ENCODE data around the gene IBTK. TPM values are rescaled to one million over a fixed set of nuclear protein-coding genes. Genes with fewer than 3 reads are reported as not detected.

IBTK gene
- total RNA-seq, 1 experiment from 2014 or later, result 24.1 TPM

- CTCF ChIA-PET, result no interaction called here
- POLR2A ChIA-PET, result no interaction called here
- H3K9me3 Mint-ChIP-seq, result peaks cover 6% of the 10 kb centered on the region; the same call in 1 of the 2 replicates
These were observed 10.5 kb downstream of the IBTK start for GRCh38 chr6:82237013-82237412.

GRCh38 chr6:82227770-82228169, 19.8 kb downstream of the IBTK start:
- H3K36me3 Mint-ChIP-seq, result peaks cover 47% of the 10 kb centered on the region
- ChIA-PET CTCF (no interaction called here), POLR2A (no interaction called here)
- no peaks in the 10 kb centered on the region for H3K9me3 Mint-ChIP-seq
- TF ChIP-seq NR3C1 (CRISPR knock-in tag; conservative IDR thresholded peaks at IDR 0.05; ENCODE audit: low read depth) (no peak), KAT7 (CRISPR knock-in tag; IDR thresholded peaks at IDR 0.05; ENCODE audit: borderline replicate concordance) (no peak), AR (CRISPR knock-in tag; IDR thresholded peaks at IDR 0.05) (no peak), CTCF (IDR thresholded peaks at IDR 0.05) (no peak), TCF7 (CRISPR knock-in tag; IDR thresholded peaks at IDR 0.05; ENCODE audit: low read depth) (no peak), RORB (CRISPR knock-in tag; IDR thresholded peaks at IDR 0.05) (no peak), USF2 (CRISPR knock-in tag; IDR thresholded peaks at IDR 0.05) (no peak), NFE2L1 (CRISPR knock-in tag; IDR thresholded peaks at IDR 0.05) (no peak), SMAD4 (CRISPR knock-in tag; IDR thresholded peaks at IDR 0.05) (no peak), ZNF416 (CRISPR knock-in tag; IDR thresholded peaks at IDR 0.05) (no peak), MYBL2 (CRISPR knock-in tag; IDR thresholded peaks at IDR 0.05) (no peak)
- H3K27me3 Mint-ChIP-seq (ENCODE audit: low read depth), result no peaks in the 10 kb centered on the region
- H3K27ac Mint-ChIP-seq, result peak overlapping the region; percentile 87; the same call in 1 of the 2 replicates
- no peak for ATAC-seq
- no peak overlapping the region for H3K4me3 Mint-ChIP-seq
- no peaks in the 10 kb centered on the region for H3K4me1 Mint-ChIP-seq
- DNase-seq (ENCODE audit: low spot score), result no peak

More at GRCh38 chr6:82237013-82237412, 10.5 kb downstream of the IBTK start:
- DNase-seq (ENCODE audit: low spot score), result no peak
- TF ChIP-seq USF1 (CRISPR knock-in tag; IDR thresholded peaks at IDR 0.05) (no peak), HMGXB4 (CRISPR knock-in tag; IDR thresholded peaks at IDR 0.05) (no peak), CREM (CRISPR knock-in tag; IDR thresholded peaks at IDR 0.05) (no peak), CREB1 (CRISPR knock-in tag; IDR thresholded peaks at IDR 0.05) (no peak), ZNF317 (CRISPR knock-in tag; IDR thresholded peaks at IDR 0.05; ENCODE audit: borderline replicate concordance, low read depth) (no peak), MYBL2 (CRISPR knock-in tag; IDR thresholded peaks at IDR 0.05) (no peak), MLX (CRISPR knock-in tag; IDR thresholded peaks at IDR 0.05) (no peak), E2F4 (CRISPR knock-in tag; IDR thresholded peaks at IDR 0.05; ENCODE audit: borderline replicate concordance, low read depth) (no peak), FOXJ3 (CRISPR knock-in tag; IDR thresholded peaks at IDR 0.05; ENCODE audit: borderline replicate concordance) (no peak), ERG (CRISPR knock-in tag; IDR thresholded peaks at IDR 0.05) (no peak), FOXK1 (CRISPR knock-in tag; IDR thresholded peaks at IDR 0.05) (no peak)
- Mint-ChIP-seq H3K27me3 (ENCODE audit: low read depth) (no peaks in the 10 kb centered on the region), H3K4me3 (no peak overlapping the region), H3K27ac (no peak overlapping the region), H3K36me3 (peaks cover 30% of the 10 kb centered on the region), H3K4me1 (peaks cover 7% of the 10 kb centered on the region)
- ATAC-seq, result no peak

Measured in WTC11 (cell line).